Measurements from ENCODE around the gene MYOM1. TPM values are rescaled to one million over a fixed set of nuclear protein-coding genes. Genes with fewer than 3 reads are reported as not detected.
A peak's percentile ranks its signal among the peaks of the same experiment; 100 is the strongest.

MYOM1 gene
- total and polyA plus RNA-seq, 2 donors from 2014 or later, result 2.1 to 6.8 TPM

GRCh38 chr18:3251249-3251962, 31.6 kb upstream of the MYOM1 start:
- H3K36me3 ChIP-seq (ENCODE audit: control insufficient read depth in 2 of 3, insufficient read depth in 3 of 3, low read length in 3 of 3), result peaks cover 4 to 35% (median 26%) of the 10 kb centered on the region in 3 donors
- no peaks in the 10 kb centered on the region for H3K9me3 ChIP-seq (ENCODE audit: control insufficient read depth in 2 of 3, insufficient read depth in 1 of 3, low read length in 3 of 3)
- no peak overlapping the region for H3K9ac ChIP-seq (ENCODE audit: low read length in 3 of 3)
- peak overlapping the region in 1 of 3 donors; percentile 14 for H3K4me3 ChIP-seq (ENCODE audit: low read length in 3 of 3)
- no peak for TF ChIP-seq CTCF (IDR thresholded peaks at IDR 0.05; ENCODE audit: borderline replicate concordance, extremely low read depth, insufficient read depth)
- DNase-seq, result no peak
- H3K27me3 ChIP-seq (ENCODE audit: control insufficient read depth, insufficient read depth, low read length), result no peaks in the 10 kb centered on the region
- peaks cover 2 to 10% (median 8%) of the 10 kb centered on the region in 3 donors for H3K4me1 ChIP-seq (ENCODE audit: control insufficient read depth in 2 of 3, insufficient read depth in 2 of 3, low read depth in 1 of 3, low read length in 3 of 3)
- H3K27ac ChIP-seq (ENCODE audit: low read depth in 2 of 2, low read length in 2 of 2), result peak overlapping the region in 1 of 2 donors; percentile 26
- FAIRE-seq, result no peak
- intact Hi-C loops (cut with DNase I), result no loop called here

- peak; percentile 57 for FAIRE-seq
- Histone ChIP-seq H3K9ac (ENCODE audit: low read length in 3 of 3) (peak overlapping the region in 1 of 3 donors; percentile 37), H3K9me3 (ENCODE audit: control insufficient read depth in 2 of 3, insufficient read depth in 1 of 3, low read length in 3 of 3) (no peaks in the 10 kb centered on the region), H3K36me3 (ENCODE audit: control insufficient read depth in 2 of 3, insufficient read depth in 3 of 3, low read length in 3 of 3) (peaks cover 2 to 26% (median 23%) of the 10 kb centered on the region in 3 donors), H3K27ac (ENCODE audit: low read depth in 2 of 2, low read length in 2 of 2) (peak overlapping the region; percentile 1 to 34), H3K4me3 (ENCODE audit: low read length in 3 of 3) (peak overlapping the region in 1 of 3 donors; percentile 2), H3K27me3 (ENCODE audit: control insufficient read depth, insufficient read depth, low read length) (no peaks in the 10 kb centered on the region), H3K4me1 (ENCODE audit: control insufficient read depth in 2 of 3, insufficient read depth in 2 of 3, low read depth in 1 of 3, low read length in 3 of 3) (peaks cover 2 to 14% (median 8%) of the 10 kb centered on the region in 3 donors)
- no peak for TF ChIP-seq CTCF (IDR thresholded peaks at IDR 0.05; ENCODE audit: borderline replicate concordance, extremely low read depth, insufficient read depth)
- DNase-seq, result no peak
- intact Hi-C loops (cut with DNase I), result no loop called here
These were observed 30.7 kb upstream of the MYOM1 start for GRCh38 chr18:3250237-3251107.

DNA sequence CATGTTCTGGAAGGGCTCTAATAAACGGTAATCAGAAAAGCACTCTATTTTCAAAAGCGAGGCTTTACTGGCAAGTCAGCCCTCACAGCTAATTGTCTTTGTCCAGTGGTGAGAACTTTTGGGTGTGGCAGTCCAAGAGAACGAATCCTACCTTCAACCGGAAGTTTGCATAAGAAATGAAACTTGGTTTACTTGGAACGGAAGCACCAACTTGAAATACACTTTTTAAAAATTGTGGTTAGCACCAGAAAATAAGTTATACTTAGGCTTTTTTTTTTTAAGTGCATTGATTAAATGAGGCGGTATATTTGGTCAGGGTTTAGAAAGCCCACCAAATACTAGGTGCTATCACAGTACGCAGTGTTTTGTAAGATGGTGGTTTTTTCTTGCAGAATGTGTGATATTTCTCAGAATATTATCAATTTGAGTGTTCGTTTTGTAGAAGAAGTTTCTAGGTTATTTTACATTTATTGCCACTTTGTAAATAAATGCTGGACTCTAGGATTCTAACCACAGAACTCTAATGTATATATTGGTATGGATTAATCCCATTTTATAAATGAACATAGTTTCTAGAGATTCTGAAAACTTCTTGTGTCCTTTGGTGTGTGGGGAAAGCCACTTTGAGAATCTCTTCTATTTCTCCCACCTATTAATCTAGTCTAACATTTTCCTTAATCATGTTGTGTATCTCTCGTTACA, 29.0 kb upstream of the MYOM1 start:
- Histone ChIP-seq H3K9me3 (ENCODE audit: control insufficient read depth in 2 of 3, insufficient read depth in 1 of 3, low read length in 3 of 3) (no peaks in the 10 kb centered on the region), H3K27ac (ENCODE audit: low read depth in 2 of 2, low read length in 2 of 2) (peak overlapping the region; percentile 97 to 100), H3K9ac (ENCODE audit: low read length in 3 of 3) (peak overlapping the region; percentile 98 to 100 (median 99)), H3K4me1 (ENCODE audit: control insufficient read depth in 2 of 3, insufficient read depth in 2 of 3, low read depth in 1 of 3, low read length in 3 of 3) (peaks cover 2 to 18% (median 9%) of the 10 kb centered on the region in 3 donors), H3K27me3 (ENCODE audit: control insufficient read depth, insufficient read depth, low read length) (no peaks in the 10 kb centered on the region), H3K4me3 (ENCODE audit: low read length in 3 of 3) (peak overlapping the region; percentile 97 to 98 (median 97)), H3K36me3 (ENCODE audit: control insufficient read depth in 2 of 3, insufficient read depth in 3 of 3, low read length in 3 of 3) (peaks cover 2 to 9% (median 6%) of the 10 kb centered on the region in 3 donors)
- no peak for TF ChIP-seq CTCF (IDR thresholded peaks at IDR 0.05; ENCODE audit: borderline replicate concordance, extremely low read depth, insufficient read depth)
- intact Hi-C loops (cut with DNase I), result loop anchor here (10.0 kb wide), 1 partner anchor 314 kb away; no protein-coding TSS in a partner anchor
- FAIRE-seq (no peak), DNase-seq (peak in 2 of 5 donors; percentile 63 to 74)

Measured in kidney (tissue), 14 donors.